Cardiac atrium fibroblast (primary cell): ENCODE measurements around the gene AMH. TPM values are rescaled to one million over a fixed set of nuclear protein-coding genes. Genes with fewer than 3 reads are reported as not detected.

Experiments used
- total RNA-seq: library from RNA; depleted of rRNA; stranded (reverse); fragments of >200 nt; gene quantifications from 2 replicates; pipeline ENCODE4 v1.2.3, GENCODE V29; 2015

Gene AMH
- 0.32 TPM in 1 of 2 replicates, not detected in the other for total RNA-seq

GRCh38 chr19:2249010-2249866 lies at the start of gene AMH:
TSS of gene AMH (plus strand) at chr19:2249323. CDS start at chr19:2249333, 10 bp downstream.

GRCh38 chr19:2236314-2237050 lies 12.6 kb upstream of the AMH start, which contains the start of the genes PLEKHJ1 and SF3A2:
TSS of gene PLEKHJ1 (minus strand) at chr19:2236329. CDS start at chr19:2236248, 81 bp downstream.
TSS of gene SF3A2 (plus strand) at chr19:2236824. CDS start at chr19:2243419, 6,595 bp downstream.

GRCh38 chr19:2255982-2256685 lies 7.0 kb downstream of the AMH start, which contains the start of gene JSRP1:
TSS of gene JSRP1 (minus strand) at chr19:2256417. CDS start at chr19:2255314, 1,103 bp downstream.

GRCh38 chr19:2282062-2282861 lies 33.1 kb downstream of the AMH start, which contains the start of gene PEAK3:
TSS of gene PEAK3 (minus strand) at chr19:2282175. CDS start at chr19:2280931, 1,244 bp downstream.

Other genes starting within 250 kb of the AMH start
- gene BTBD2, start 233.6 kb upstream of the AMH start, total RNA-seq: 76.9 and 79.4 TPM in 2 replicates
- gene MKNK2, start 198.1 kb upstream of the AMH start, total RNA-seq: 105 and 169 TPM in 2 replicates
- gene MOB3A, start 153.0 kb upstream of the AMH start, total RNA-seq: 44.1 and 46.2 TPM in 2 replicates
- 0.36 and 1.6 TPM in 2 replicates for gene IZUMO4, start 152.4 kb upstream of the AMH start, total RNA-seq
- gene AP3D1, start 97.8 kb upstream of the AMH start, total RNA-seq: 110 and 111 TPM in 2 replicates
- gene DOT1L, start 85.4 kb upstream of the AMH start, total RNA-seq: 7.3 and 10.5 TPM in 2 replicates
- 48.3 and 67.2 TPM in 2 replicates for gene PLEKHJ1, start 13.0 kb upstream of the AMH start, total RNA-seq
- 33.0 and 33.6 TPM in 2 replicates for gene SF3A2, start 12.5 kb upstream of the AMH start, total RNA-seq
- gene JSRP1, start 7.1 kb downstream of the AMH start, total RNA-seq: not detected in 2 replicates
- gene PEAK3, start 32.9 kb downstream of the AMH start, total RNA-seq: not detected in 2 replicates
- gene LINGO3, start 58.8 kb downstream of the AMH start, total RNA-seq: 0.49 TPM in 1 of 2 replicates, not detected in the other
- gene LSM7, start 79.3 kb downstream of the AMH start, total RNA-seq: 120 and 145 TPM in 2 replicates
- gene SPPL2B, start 79.4 kb downstream of the AMH start, total RNA-seq: 53.8 and 62.2 TPM in 2 replicates
- not detected in 2 replicates for gene TMPRSS9, start 110.9 kb downstream of the AMH start, total RNA-seq
- 61.6 and 75.1 TPM in 2 replicates for gene TIMM13, start 178.3 kb downstream of the AMH start, total RNA-seq
- 49.5 and 66.4 TPM in 2 replicates for gene LMNB2, start 207.6 kb downstream of the AMH start, total RNA-seq
- gene GADD45B, start 226.8 kb downstream of the AMH start, total RNA-seq: 119 and 194 TPM in 2 replicates